Stimulated activated CD8-positive, alpha-beta memory T cell treated with anti-CD3 and anti-CD28 coated beads, Interleukin-7, amount 100 ng/mL, for 48 hours (primary cell): ENCODE results near the gene LRMDA.

Experiments
- DNase-seq, 2 donors: peaks; one replicate each; pipeline ENCODE4 v3.0.0-alpha.2; 2020; ENCODE audit warnings: low read depth in 1 of 2; ENCODE audit errors: extremely low read depth in 1 of 2

LRMDA gene

GRCh38 chr10:76088008-76088407 lies 656.6 kb downstream of the LRMDA start:
- DNase-seq = no peak

GRCh38 chr10:76088980-76089379 lies 657.6 kb downstream of the LRMDA start:
- no peak for DNase-seq

GRCh38 chr10:76089556-76090180 lies 658.2 kb downstream of the LRMDA start:
- DNase-seq = no peak

- DNase-seq = no peak
Observed at GRCh38 chr10:76091926-76092325, 660.5 kb downstream of the LRMDA start.

- no peak for DNase-seq
Observed at GRCh38 chr10:76106611-76107010, 675.2 kb downstream of the LRMDA start.

GRCh38 chr10:76108563-76109359 lies 677.3 kb downstream of the LRMDA start:
- no peak for DNase-seq

GRCh38 chr10:76111404-76111803 lies 680.0 kb downstream of the LRMDA start:
- DNase-seq = no peak

- no peak for DNase-seq
Observed at GRCh38 chr10:76111986-76112825, 680.8 kb downstream of the LRMDA start.

- DNase-seq = no peak
Observed at GRCh38 chr10:76112826-76113150, 681.4 kb downstream of the LRMDA start.

- no peak for DNase-seq
Observed at GRCh38 chr10:76113952-76114351, 682.5 kb downstream of the LRMDA start.

GRCh38 chr10:76114581-76115001 lies 683.2 kb downstream of the LRMDA start:
- DNase-seq = no peak

- no peak for DNase-seq
Observed at GRCh38 chr10:76115131-76115470, 683.7 kb downstream of the LRMDA start.

- DNase-seq = no peak
Observed at GRCh38 chr10:76115471-76116155, 684.2 kb downstream of the LRMDA start.

GRCh38 chr10:76116523-76116922 lies 685.1 kb downstream of the LRMDA start:
- DNase-seq = no peak

GRCh38 chr10:76117949-76118348 lies 686.5 kb downstream of the LRMDA start:
- no peak for DNase-seq

GRCh38 chr10:76119036-76119435 lies 687.6 kb downstream of the LRMDA start:
- DNase-seq = no peak

GRCh38 chr10:76119515-76119914 lies 688.1 kb downstream of the LRMDA start:
- no peak for DNase-seq

- no peak for DNase-seq
Observed at GRCh38 chr10:76122056-76122455, 690.6 kb downstream of the LRMDA start.

GRCh38 chr10:76124280-76124679 lies 692.9 kb downstream of the LRMDA start:
- DNase-seq = no peak

- no peak for DNase-seq
Observed at GRCh38 chr10:76125900-76126299, 694.5 kb downstream of the LRMDA start.
